ENCODE results near the gene CSRP1. TPM values are rescaled to one million over a fixed set of nuclear protein-coding genes. Genes with fewer than 3 reads are reported as not detected.

The CSRP1 gene
- total and polyA plus RNA-seq, 2 of the 13 experiments (the other 11 are each of a cell fraction or from before 2014, with no cell fraction given) = 17.7 to 68.9 TPM

GRCh38 chr1:201475915-201476669, 30.8 kb downstream of the CSRP1 start:
- POLR2A ChIA-PET = no interaction called here
- no peak for FAIRE-seq
- Histone ChIP-seq H2AFZ (ENCODE audit: low read length) (no peak overlapping the region), H4K20me1 (ENCODE audit: insufficient read depth, low read length) (no peaks in the 10 kb centered on the region), H3K79me2 (ENCODE audit: insufficient read depth, low read length) (no peaks in the 10 kb centered on the region), H3K27ac (ENCODE audit: extremely low read length, insufficient read depth, low read length) (no peak overlapping the region), H3K27me3 (ENCODE audit: control insufficient read depth in 1 of 2, insufficient read depth in 2 of 2, low read length in 2 of 2) (peaks cover 4 to 38% of the 10 kb centered on the region in 2 experiments; a peak in 3 of 5 replicates), H3K36me3 (replicated peaks in 1 of 2; ENCODE audit: control insufficient read depth in 1 of 2, insufficient read depth in 2 of 2, low read length in 2 of 2) (no peaks in the 10 kb centered on the region), H3K4me1 (ENCODE audit: insufficient read depth, low read length) (peaks cover 11% of the 10 kb centered on the region), H3K9ac (ENCODE audit: insufficient read depth, low read depth, low read length) (no peak overlapping the region), H3K9me3 (ENCODE audit: low read length) (no peaks in the 10 kb centered on the region), H3K4me2 (ENCODE audit: low read depth, low read length) (no peak overlapping the region), H3K4me3 (replicated peaks in 1 of 3; ENCODE audit: insufficient read depth in 1 of 3, low read depth in 2 of 3, low read length in 3 of 3) (no peak overlapping the region)
- intact Hi-C loops (cut with micrococcal nuclease; ENCODE audit: unreplicated experiment) = no loop called here
- WGBS (ENCODE audit: low lambda C conversion rate) = 21% methylated on average over 7 of the region's 8 CpGs
- in situ Hi-C loops (cut with HindIII; ENCODE audit: extremely low pct_ligation_motif_present, low pct_unique_long_range_greater_than_20kb) = loop anchor here (5.0 kb wide), 1 partner anchor 36 kb away; no protein-coding TSS in a partner anchor
- DNase-seq (ENCODE audit: low spot score) = no peak
- CTCF ChIA-PET (ENCODE audit: low intra/inter-chr PET ratio, low total read pairs) = no interaction called here
- TF ChIP-seq FOXP1 (IDR thresholded peaks at IDR 0.05) = no peak
- TF ChIP-seq FOXP1 (CRISPR knock-in tag; IDR thresholded peaks at IDR 0.05) = no peak
- TF ChIP-seq PBX2 (CRISPR knock-in tag; IDR thresholded peaks at IDR 0.05) = no peak
- TF ChIP-seq NPAS2 (CRISPR knock-in tag; IDR thresholded peaks at IDR 0.05; ENCODE audit: borderline replicate concordance) = no peak
- no peak for TF ChIP-seq SMARCC2 (IDR thresholded peaks at IDR 0.05)
- no peak for TF ChIP-seq ZNF615 (CRISPR knock-in tag; IDR thresholded peaks at IDR 0.05; ENCODE audit: borderline replicate concordance)
- no peak for TF ChIP-seq MLX (CRISPR knock-in tag; IDR thresholded peaks at IDR 0.05)
- no peak for TF ChIP-seq ZNF577 (CRISPR knock-in tag; IDR thresholded peaks at IDR 0.05; ENCODE audit: borderline replicate concordance, low read depth)
- no peak for TF ChIP-seq TEF (CRISPR knock-in tag; IDR thresholded peaks at IDR 0.05)
- TF ChIP-seq AKAP8 (CRISPR knock-in tag; IDR thresholded peaks at IDR 0.05) = no peak
- TF ChIP-seq ZNF550 (CRISPR knock-in tag; IDR thresholded peaks at IDR 0.05; ENCODE audit: borderline replicate concordance) = no peak
- TF ChIP-seq PRPF4 (IDR thresholded peaks at IDR 0.05; ENCODE audit: low read depth, low read length, poor library complexity, severe bottlenecking) = no peak
- no peak for TF ChIP-seq NCOR1 (IDR thresholded peaks at IDR 0.05; ENCODE audit: borderline replicate concordance, low read length)
- no peak for TF ChIP-seq KMT2A (CRISPR knock-in tag; IDR thresholded peaks at IDR 0.05)
- no peak for TF ChIP-seq BATF2 (CRISPR knock-in tag; IDR thresholded peaks at IDR 0.05)
- TF ChIP-seq DDIT3 (CRISPR knock-in tag; IDR thresholded peaks at IDR 0.05) = no peak
- no peak for TF ChIP-seq MAF1 (CRISPR knock-in tag; IDR thresholded peaks at IDR 0.05; ENCODE audit: borderline replicate concordance)
- ATAC-seq = no peak
- no TSS peak for BruUV-seq (replicated peaks)
